ENCODE measurements around the gene TPRX1.

DNA sequence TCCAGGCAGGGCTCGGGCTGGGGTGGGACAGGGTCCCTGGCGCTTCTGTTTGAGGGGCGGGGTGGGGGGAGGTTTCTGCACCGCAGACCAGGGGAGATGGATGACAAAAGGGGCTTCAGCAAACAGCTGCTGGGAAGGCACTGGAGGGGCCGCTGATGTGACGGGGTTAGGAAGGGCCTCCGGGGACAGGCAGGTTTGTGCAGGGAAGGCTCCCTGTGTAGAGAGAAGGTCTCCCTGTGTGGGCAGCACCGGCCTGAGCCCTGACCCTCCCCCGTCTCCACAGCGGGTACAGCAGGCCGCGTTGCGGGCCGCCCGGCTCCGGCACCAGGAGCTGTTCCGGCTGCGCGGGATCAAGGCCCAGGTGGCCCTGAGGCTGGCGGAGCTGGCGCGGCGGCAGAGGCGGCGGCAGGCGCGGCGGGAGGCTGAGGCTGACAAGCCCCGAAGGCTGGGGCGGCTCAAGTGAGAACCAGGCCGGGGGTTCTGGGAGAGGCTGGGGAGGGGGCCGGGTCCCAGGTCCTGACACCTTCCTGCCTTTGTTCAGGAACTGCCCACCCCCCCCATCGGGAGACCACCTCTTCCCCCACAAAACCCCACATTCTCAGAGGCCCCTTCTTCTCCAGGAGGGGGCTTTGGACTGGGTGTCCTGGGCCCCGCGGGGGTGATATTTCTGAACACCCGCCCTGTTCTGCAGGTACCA, 49.1 kb downstream of the TPRX1 start:
- TF ChIP-seq, protein P1, sequence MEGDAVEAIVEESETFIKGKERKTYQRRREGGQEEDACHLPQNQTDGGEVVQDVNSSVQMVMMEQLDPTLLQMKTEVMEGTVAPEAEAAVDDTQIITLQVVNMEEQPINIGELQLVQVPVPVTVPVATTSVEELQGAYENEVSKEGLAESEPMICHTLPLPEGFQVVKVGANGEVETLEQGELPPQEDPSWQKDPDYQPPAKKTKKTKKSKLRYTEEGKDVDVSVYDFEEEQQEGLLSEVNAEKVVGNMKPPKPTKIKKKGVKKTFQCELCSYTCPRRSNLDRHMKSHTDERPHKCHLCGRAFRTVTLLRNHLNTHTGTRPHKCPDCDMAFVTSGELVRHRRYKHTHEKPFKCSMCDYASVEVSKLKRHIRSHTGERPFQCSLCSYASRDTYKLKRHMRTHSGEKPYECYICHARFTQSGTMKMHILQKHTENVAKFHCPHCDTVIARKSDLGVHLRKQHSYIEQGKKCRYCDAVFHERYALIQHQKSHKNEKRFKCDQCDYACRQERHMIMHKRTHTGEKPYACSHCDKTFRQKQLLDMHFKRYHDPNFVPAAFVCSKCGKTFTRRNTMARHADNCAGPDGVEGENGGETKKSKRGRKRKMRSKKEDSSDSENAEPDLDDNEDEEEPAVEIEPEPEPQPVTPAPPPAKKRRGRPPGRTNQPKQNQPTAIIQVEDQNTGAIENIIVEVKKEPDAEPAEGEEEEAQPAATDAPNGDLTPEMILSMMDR (IDR thresholded peaks at IDR 0.05; ENCODE audit: low read length) = no peak
- no peak for TF ChIP-seq EZH2phosphoT487 (IDR thresholded peaks at IDR 0.05; ENCODE audit: low read length)

Data from MM.1S (cell line).